ENCODE results near the gene KCNMB4. TPM values are rescaled to one million over a fixed set of nuclear protein-coding genes. Genes with fewer than 3 reads are reported as not detected.

The KCNMB4 gene
- total RNA-seq, 1 donor from 2014 or later = 6.0 TPM

- intact Hi-C loops (cut with DNase I) = no loop called here
- ATAC-seq (no peak), DNase-seq (no peak)
- no peaks in the 10 kb centered on the region for H3K36me3 ChIP-seq
- no peaks in the 10 kb centered on the region for H3K9me3 ChIP-seq
- no peak overlapping the region for H3K27ac ChIP-seq
- no peak overlapping the region for H3K4me3 ChIP-seq
- no peaks in the 10 kb centered on the region for H3K27me3 ChIP-seq
- H3K4me1 ChIP-seq = no peaks in the 10 kb centered on the region
- TF ChIP-seq CTCF (IDR thresholded peaks at IDR 0.05) = no peak
Measured at GRCh38 chr12:70422631-70423030, 56.5 kb downstream of the KCNMB4 start.

- Histone ChIP-seq H3K4me1 (no peaks in the 10 kb centered on the region), H3K9me3 (no peaks in the 10 kb centered on the region), H3K4me3 (no peak overlapping the region), H3K27me3 (no peaks in the 10 kb centered on the region), H3K27ac (no peak overlapping the region), H3K36me3 (no peaks in the 10 kb centered on the region)
- ATAC-seq (no peak), DNase-seq (no peak)
- intact Hi-C loops (cut with DNase I) = no loop called here
- no peak for TF ChIP-seq CTCF (IDR thresholded peaks at IDR 0.05)
Measured at GRCh38 chr12:70426620-70427019, 60.5 kb downstream of the KCNMB4 start.

- Histone ChIP-seq H3K4me3 (no peak overlapping the region), H3K27ac (no peak overlapping the region)
- ATAC-seq = no peak
Measured at GRCh38 chr12:70427611-70428010, 61.5 kb downstream of the KCNMB4 start.

GRCh38 chr12:70430400-70430799 is 64.3 kb downstream of the KCNMB4 start:
- Histone ChIP-seq H3K27me3 (no peaks in the 10 kb centered on the region), H3K4me3 (no peak overlapping the region), H3K4me1 (no peaks in the 10 kb centered on the region), H3K27ac (no peak overlapping the region), H3K9me3 (no peaks in the 10 kb centered on the region), H3K36me3 (no peaks in the 10 kb centered on the region)
- DNase-seq = no peak
- no peak for ATAC-seq
- TF ChIP-seq CTCF (IDR thresholded peaks at IDR 0.05) = no peak
- intact Hi-C loops (cut with DNase I) = no loop called here

More at GRCh38 chr12:70427611-70428010, 61.5 kb downstream of the KCNMB4 start:
- no peak for TF ChIP-seq CTCF (IDR thresholded peaks at IDR 0.05)
- no peak for DNase-seq
- intact Hi-C loops (cut with DNase I) = no loop called here
- H3K36me3 ChIP-seq = no peaks in the 10 kb centered on the region
- H3K27me3 ChIP-seq = no peaks in the 10 kb centered on the region
- H3K9me3 ChIP-seq = no peaks in the 10 kb centered on the region
- H3K4me1 ChIP-seq = no peaks in the 10 kb centered on the region

DNA sequence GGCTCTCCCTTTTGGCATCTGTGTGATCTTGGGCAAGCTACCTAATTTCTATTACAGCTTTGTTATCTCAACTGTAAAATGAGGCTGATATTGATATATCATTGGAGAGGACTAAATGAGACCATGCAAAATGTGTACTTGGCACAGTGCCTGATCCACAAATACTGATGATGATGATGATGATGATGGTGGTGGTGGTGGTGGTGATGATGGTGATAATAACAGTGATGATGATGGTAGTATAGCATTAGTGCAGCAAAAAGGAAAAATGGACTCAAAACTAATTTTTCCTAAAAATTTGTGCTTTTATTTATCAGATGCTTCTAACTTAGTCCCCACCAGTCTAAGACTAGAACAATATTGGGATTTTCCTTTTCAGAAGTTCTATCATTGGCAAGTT is 70.7 kb downstream of the KCNMB4 start:
- ATAC-seq = no peak
- Histone ChIP-seq H3K4me1 (no peaks in the 10 kb centered on the region), H3K36me3 (no peaks in the 10 kb centered on the region), H3K27me3 (no peaks in the 10 kb centered on the region), H3K27ac (no peak overlapping the region), H3K4me3 (no peak overlapping the region), H3K9me3 (no peaks in the 10 kb centered on the region)
- intact Hi-C loops (cut with DNase I) = no loop called here
- no peak for DNase-seq
- TF ChIP-seq CTCF (IDR thresholded peaks at IDR 0.05) = no peak

GRCh38 chr12:70443062-70443673 is 77.1 kb downstream of the KCNMB4 start:
- ATAC-seq (no peak), DNase-seq (no peak)
- no peaks in the 10 kb centered on the region for H3K9me3 ChIP-seq
- TF ChIP-seq CTCF (IDR thresholded peaks at IDR 0.05) = no peak
- H3K27me3 ChIP-seq = no peaks in the 10 kb centered on the region
- no peak overlapping the region for H3K4me3 ChIP-seq
- no peaks in the 10 kb centered on the region for H3K36me3 ChIP-seq
- H3K27ac ChIP-seq = no peak overlapping the region
- H3K4me1 ChIP-seq = no peaks in the 10 kb centered on the region
- intact Hi-C loops (cut with DNase I) = no loop called here

Data from upper lobe of right lung (tissue), 1 donor.